ENCODE results near the gene UBN1.

DNA sequence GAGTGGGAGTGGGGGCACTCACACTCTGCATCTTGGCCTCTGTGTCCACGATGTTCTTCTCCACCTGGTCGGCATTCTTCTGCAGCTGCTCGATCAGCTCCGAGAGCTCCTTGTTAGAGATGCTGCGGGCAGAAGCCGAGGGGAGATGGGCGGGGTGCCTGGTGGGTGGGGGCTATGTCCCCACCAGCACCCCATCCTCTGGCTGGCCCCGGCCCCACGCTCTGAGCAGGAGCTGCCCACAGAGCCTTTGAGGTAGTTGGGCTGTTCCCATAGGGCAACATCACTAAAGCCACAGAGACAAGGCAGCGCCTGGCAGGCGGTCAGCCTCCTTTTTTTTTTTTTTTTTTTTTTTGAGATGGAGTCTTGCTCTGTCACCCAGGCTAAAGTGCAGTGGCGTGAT is 63.5 kb downstream of the UBN1 start:
- TF ChIP-seq, protein P1, sequence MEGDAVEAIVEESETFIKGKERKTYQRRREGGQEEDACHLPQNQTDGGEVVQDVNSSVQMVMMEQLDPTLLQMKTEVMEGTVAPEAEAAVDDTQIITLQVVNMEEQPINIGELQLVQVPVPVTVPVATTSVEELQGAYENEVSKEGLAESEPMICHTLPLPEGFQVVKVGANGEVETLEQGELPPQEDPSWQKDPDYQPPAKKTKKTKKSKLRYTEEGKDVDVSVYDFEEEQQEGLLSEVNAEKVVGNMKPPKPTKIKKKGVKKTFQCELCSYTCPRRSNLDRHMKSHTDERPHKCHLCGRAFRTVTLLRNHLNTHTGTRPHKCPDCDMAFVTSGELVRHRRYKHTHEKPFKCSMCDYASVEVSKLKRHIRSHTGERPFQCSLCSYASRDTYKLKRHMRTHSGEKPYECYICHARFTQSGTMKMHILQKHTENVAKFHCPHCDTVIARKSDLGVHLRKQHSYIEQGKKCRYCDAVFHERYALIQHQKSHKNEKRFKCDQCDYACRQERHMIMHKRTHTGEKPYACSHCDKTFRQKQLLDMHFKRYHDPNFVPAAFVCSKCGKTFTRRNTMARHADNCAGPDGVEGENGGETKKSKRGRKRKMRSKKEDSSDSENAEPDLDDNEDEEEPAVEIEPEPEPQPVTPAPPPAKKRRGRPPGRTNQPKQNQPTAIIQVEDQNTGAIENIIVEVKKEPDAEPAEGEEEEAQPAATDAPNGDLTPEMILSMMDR (IDR thresholded peaks at IDR 0.05) = no peak
- no peak for TF ChIP-seq POLR2A (IDR thresholded peaks at IDR 0.05)
- TF ChIP-seq POLR2AphosphoS5 (IDR thresholded peaks at IDR 0.05) = no peak
